NCI-H1105 (cell line): ENCODE results near the gene PRKCD.

ENCODE experiments used
- DNase-seq: peaks from one replicate; lab custom pipeline; 2025; lab: John Stamatoyannopoulos, UW

The PRKCD gene

DNA sequence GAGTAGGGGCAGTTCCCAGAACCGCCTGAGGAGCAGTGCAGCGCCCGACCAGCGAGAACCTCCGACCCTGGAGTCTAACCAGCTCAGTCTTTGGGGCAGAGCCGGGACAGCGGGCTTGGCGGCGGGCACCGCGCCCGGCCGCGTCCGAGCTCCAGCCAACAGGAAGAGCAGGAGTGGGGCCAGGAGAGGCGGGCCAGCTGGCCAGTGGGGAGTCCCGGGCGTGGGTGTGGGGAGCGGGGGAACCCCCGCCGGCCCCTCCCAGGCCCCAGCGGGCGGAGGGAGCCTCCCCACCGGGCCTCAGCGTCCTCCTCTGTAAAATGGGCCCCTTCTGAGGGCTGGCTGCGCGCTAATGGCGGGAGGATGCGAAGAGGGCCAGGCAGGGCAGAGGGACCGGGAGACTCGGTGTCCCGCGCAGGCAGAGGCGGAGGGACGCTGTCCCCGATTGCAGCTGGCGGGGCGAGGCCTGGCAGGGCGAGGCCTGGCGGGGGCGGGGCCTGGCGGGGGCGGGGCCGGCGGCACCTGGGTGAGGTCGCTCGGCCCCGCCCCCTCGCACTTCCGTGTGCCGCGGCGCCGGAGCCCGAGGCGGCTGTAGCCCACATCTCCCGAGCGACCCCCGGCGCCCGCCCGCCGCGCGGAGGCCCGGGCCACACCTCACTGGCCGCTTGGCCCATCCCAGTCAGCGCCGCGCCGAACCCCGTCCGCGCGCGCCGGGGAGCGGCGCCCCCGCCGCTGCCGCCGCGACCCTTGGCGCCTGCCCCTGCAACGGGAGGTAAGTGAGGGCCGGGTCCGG is at the start of gene PRKCD:
Gene PRKCD, plus strand, starts transcription at position 550 of the 790 bp plus-strand sequence. CDS start 17,214 bp downstream, outside the sequence.
- DNase-seq = peak; percentile 52

DNA sequence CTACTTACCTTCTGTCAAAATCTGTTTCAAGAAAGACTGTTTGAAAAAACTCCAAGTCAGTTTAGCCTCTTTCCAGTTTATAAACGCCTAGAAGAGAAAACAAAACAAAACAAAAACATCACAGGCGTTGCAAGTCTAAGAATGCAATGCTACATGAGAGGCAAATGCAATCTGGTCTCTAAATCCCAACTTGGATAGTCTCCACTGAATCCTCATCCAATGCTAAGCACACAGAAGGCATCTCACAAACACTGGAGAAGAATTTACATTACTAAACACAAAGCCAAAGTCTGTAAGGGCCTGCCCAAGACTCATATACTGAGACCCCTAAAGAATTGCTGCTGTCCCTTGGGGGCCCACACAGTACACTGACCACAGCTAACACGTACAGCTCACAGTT is 49.2 kb upstream of the PRKCD start:
- no peak for DNase-seq

DNA sequence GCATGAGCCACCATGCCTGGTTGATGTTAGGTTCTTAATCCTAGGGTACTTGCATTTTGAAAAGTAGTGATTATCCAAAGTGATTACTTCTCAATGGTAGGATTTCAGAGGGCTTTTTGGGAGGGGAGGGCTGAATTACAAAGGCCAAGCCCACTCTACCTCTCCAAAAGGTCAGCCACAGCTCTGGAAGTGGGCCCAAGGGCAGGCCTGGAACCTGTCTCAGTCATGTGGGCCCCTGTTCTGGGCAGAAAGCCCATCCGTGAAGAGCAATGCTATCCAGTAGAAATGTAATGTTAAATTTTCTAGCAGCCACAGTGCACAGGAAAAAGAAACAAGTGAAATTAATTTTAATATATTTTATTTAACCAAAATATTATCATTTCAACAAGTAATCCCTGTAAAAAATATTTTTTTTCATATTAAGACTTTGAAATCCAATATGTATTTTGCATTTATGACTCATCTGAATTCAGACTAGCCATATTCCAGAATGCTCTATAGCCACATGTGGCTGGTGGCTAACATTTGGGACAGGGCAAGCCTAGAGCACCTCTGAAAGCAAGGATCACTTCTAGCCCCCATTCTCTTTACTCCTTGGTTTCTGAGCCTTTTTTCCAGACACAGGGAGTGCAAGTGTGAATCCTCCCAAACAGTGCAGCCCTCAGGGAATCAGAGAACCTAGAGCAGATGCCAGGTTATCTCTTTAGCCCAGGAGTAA is 47.6 kb upstream of the PRKCD start:
- no peak for DNase-seq

DNA sequence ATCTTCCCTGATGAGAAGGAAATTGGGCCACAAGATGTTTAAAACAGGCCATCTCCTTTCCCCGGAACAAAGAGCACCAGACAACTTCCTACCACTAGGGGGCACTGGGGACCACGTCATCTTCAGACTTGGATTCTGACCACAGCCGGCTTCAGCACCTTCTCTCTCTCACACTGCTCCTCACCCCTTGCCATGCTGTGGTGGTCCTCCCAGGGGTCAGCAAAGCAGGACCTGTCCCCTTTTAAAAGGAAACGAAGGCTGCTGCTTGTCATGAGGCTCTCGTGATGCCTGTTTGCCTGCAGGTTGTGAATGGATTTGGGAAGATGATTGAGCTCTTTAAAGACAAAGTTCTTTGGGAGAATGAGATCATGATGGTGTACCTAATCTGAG is 47.0 kb upstream of the PRKCD start:
- DNase-seq = peak; percentile 24

DNA sequence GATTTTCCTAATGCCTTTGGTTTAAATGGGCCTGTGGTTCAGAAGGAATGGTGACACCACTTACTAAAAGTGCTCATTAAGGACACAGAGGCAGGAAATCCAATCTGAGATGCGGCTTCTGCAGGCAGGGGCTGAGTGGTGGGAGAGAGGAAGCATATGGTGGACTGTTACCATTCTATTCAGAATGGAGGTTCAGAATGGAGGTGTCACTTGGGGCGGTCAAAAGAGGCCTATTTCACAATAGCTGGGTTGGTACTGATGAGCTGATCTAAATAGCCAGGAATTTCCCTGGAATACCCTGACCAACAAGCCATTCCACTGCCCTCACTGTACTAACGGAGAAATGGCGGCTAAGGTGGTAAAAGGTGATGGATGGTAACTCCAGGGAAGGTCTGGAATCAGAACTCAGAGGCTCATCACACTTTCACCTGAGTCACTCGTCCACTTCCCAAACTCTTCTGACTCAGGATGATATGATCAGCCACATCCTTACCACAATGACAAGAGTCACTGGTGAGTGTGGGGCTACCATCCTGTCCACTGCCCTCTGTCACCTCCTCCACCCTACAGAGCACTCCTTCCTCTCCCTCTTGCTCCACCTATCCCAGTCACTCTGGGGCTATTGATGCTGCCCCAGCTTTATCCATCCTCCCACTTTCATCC is 46.5 kb upstream of the PRKCD start:
- no peak for DNase-seq

DNA sequence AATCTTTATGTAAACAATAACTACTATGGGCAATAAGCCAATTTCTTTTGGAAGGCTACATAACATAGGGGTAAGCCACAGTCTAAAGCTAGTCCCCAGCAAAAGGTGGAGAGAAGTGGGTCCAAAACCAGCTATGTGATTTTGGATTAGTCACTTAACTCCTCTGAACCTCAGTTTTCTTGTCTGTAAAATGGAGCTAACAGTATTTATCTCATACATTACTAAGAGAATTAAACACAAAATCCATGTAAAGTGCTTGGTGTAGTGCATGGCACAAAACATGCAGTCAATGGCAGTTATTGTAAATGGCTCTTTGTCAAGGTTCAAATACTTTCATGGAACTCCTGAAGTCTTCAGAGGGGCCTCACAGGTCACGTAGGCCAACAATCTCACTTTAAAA is 44.1 kb upstream of the PRKCD start:
- DNase-seq = no peak

DNA sequence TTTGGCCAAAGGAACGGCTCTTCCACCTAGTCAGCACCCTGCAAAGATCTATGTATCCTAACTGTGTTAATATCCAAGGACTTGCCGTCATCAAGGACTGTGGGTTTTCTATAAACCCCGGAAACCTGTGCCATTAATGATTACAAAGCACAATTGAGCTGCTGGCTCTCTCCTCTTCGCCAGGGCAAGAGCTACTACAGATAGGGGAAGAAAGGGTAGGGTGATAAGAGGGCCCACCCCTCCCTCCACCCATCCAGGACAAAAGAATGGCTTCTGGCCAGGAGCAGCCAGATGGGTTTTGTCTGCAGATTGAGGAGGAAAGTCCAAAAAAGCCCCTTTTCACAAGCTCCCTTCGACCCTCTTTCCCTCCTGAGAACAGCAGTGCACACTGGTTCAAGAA is 40.7 kb upstream of the PRKCD start:
- no peak for DNase-seq

DNA sequence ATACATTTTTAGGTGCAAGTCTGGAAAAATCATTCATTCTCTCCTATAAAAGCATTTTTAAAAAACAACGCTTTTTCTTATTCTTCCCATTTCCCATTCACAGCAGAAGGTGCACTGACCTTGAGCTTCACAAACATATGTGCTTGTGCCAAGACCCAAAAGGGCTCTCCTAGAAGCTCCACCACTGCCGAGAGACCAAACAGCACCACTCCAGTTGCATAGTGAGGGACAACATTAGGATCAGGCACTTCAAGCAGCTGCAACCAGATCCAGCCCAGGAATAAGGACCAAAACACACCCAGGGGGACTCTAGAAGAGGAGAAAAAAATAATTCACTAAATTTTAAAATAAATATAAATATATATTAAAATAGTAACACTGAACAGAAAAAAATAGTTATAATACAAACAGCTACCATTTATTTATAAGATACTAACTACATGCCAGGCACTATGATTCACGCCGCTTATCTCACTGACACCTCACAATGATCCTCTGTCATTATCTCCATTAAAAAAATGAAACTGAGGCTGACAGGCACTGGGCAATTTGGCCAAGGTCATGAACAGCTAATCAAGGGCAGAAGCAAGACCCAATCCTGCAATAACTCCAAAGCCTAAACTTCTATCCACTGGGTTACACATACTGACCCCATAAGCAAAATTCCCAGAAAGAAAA is 38.6 kb upstream of the PRKCD start:
- DNase-seq = no peak

DNA sequence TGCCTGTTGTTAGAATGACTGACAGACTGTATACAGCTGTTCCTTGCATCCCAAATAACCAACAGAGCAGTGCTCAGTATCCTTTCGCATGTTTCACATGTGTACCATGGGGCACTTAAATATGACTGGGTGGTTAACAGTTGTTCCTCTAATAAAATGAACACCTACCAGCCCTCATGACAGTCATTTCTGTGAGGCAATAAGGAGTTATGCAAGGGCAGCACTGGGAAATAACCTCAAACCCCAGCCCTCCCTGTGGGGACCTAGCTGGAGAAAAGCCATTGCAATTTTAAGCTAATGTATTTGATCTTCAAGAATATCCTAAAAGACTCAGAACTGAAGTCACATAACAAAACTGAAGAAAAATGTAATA is 38.1 kb upstream of the PRKCD start:
- no peak for DNase-seq

DNA sequence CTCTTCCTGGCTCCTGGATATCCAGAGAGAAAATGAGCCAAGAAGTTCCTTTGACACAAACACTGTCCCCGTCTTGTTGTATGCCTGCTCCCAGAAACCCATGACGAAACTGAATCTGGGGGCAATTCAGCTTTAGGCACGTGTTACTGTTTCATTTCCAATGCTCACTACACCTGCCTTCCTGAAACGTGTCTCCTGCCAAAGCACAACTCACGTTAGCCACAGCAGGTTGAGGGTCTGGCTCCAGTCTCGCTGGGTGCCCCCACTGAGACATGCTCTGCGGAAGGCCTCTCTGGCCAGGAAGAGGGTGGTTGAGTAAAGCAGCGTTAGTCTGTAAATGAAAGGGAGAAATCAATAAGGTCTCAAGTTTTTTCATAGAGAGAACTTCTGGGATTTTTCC is 37.5 kb upstream of the PRKCD start:
- no peak for DNase-seq

DNA sequence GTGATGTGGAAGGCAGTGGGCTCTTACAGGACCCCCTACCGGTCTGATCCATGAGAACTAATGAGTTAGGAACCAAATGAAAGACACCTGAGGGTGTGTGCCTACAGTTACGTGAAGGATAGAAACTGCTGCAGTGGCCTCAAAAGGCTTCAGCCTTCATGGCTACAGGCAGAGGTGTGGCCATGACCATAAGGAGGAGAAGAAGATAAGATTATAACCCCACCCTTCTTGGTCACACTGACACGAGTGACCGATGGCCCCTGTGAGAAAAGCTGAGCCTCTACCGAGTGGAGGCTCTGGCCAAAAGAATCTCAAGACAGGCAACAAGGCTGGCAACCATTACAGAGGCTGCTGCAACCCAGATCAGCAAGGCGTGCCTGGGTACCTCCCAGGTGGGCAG is 37.1 kb upstream of the PRKCD start:
- DNase-seq = no peak

DNA sequence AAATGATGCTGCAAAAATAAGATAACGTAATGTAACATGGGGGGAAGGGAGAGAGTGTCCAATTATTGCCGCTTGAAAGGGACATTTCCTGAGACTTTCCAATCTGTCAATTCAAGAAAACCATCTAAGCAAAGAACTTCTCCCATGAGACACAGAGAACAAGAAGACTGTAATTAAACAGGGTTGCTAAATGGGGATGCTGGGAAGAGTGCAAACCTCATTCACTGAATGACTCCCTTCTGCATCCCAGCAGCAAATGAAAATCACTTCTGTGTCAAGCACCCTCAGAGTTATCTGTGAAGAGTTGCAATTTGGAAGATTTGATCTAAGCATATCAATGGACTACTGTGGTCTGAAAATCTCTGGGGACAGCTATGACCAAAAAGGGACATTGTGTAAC is 34.4 kb upstream of the PRKCD start:
- no peak for DNase-seq

DNA sequence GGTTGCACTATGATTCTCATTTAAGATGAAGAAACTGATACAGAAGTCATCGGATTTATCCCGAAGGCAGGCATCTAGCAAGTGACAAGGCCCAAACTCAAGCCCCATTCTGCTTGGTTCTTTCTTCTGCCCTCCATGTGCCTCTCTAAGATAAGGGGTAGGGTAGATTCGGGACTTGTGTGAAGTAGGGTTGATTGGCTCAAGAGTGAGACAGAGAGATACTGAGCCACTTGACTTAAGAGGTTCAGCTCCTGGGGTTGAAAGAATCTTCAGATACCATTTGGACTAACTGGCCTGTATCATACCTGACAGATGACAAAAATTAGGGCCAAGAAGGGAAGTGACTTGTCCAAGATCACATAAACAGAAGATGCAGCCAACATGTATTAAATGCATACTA is 31.7 kb upstream of the PRKCD start:
- DNase-seq = no peak

DNA sequence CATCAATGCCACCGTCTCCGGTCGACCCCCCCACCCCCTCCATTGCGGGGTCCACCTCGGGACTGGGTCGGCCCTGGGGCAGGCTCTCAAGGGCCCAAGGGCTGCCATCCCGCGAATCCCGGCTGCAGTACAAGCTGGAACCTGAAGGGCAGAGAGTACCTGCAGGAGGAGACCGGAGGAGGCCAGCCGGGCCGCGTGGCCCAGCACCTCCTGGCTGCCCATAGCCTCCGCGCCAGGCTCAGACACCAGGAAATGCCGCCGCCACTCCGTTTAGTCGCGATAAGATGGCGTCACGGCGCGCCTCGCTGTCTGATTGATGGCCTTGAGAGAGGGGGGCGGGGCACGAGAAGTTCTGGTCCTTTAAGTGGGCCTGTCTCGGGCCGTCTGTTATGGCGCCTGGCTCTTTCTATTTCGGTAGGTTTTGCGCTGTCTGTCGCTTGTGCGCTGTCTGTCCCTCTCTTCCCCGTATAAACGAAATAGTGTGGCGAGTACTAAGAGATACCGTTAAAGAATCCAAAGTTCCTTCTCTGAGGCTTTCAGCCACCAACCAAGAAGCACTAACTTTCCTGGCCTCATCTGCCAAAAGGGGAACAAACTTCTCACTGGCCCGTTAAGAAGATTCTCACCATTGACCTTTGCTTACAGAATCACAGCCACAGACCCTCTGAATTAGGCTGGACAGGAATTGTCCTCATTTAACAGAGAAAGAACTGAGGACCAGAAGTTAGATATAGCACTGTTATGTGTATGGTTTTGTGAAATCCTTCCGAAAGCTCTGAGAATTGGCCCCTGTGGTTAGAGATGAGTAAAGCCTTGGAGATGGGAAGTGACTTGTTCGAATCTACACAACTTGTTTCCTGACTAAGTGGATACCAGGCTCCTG is 30.6 kb upstream of the PRKCD start, which contains the start of gene RFT1:
Gene RFT1, minus strand, starts transcription at position 257 of the 883 bp plus-strand sequence. Its CDS starts 35 bp downstream, at position 222.
- DNase-seq = peak; percentile 76

DNA sequence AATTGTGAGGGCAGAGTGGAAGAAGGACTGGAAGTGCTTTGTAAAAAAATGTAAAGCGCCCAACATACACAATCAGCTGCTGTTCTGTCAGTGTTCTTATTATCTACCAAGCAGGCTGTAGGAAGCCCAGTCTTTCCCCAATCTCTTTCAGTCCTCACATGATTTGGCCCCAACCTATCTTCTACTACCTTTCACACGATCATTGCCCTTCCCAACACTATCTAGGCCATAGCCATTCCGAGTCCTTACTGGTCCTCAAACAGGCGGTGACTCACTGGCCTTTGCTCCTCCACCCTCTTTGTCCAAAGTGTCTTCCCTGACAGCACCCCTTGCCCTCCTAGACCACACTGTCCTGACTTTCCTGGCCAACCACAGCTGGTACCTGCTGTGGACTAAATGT is 29.9 kb upstream of the PRKCD start:
- DNase-seq = no peak

DNA sequence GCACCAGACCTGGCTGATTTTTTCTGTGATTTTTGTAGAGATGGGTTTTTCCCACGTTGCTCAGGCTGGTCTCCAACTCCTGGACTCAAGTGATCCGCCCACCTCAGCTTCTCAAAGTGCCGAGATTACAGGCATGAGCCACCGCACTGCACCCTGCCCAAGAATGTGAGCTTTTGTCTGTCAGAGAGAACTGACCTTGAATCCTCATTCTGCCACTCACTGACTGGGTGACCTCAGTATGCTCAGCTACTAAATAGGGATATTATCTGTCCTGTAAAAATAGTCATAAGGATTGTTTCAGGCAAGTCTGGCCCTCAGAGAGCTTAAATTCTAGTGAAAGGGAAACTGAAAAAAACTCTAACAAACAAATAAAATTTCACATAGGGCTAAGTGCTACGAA is 28.7 kb upstream of the PRKCD start:
- DNase-seq = no peak

DNA sequence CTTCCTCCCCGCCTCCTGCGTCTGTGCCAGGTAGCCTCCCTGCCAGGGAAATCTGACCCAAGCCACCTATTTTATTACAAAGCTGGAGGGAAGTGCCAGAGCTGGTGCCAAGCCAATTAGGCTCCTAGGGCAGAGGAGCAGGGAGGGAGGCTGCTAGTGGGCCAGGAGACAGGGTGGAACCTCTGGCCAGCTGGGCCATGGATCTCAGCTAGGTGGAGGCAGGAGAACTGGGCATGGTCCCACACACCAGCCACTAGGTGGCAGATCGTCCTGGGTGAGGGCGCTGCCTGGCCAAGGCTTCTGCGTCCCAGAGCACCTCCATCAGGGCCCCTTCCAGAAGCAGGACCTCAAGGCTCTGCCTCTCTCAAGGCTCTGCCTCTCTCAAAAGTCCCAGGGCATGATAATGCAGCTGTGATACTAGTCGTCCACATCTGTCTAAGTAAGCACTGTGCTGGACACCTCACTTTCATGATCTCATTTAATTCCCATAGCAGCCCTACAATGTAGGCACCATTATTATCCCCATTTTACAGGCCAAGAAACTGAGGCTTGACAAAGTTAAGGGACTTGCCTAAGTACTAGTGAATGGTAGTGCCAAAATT is 26.3 kb upstream of the PRKCD start:
- peak; percentile 1 for DNase-seq

DNA sequence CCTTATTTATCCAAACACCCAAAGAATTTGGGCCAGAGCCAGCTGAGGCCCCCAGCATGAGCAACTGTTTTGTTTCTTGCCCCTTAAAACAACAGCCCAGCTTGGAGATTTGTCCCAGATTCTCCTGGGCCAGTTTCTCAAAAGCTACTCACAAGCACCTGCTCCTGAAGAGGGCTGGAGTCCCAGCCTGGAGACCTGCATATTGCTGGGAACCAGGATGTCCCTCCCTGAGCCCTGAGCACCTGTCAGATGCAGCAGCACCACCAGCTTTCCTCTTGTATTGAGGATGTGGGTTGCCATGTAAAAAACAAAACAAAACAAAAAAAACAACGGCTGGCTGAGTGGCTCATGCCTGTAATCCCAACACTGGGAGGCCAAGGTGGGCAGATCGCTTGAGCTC is 23.8 kb upstream of the PRKCD start:
- no peak for DNase-seq

DNA sequence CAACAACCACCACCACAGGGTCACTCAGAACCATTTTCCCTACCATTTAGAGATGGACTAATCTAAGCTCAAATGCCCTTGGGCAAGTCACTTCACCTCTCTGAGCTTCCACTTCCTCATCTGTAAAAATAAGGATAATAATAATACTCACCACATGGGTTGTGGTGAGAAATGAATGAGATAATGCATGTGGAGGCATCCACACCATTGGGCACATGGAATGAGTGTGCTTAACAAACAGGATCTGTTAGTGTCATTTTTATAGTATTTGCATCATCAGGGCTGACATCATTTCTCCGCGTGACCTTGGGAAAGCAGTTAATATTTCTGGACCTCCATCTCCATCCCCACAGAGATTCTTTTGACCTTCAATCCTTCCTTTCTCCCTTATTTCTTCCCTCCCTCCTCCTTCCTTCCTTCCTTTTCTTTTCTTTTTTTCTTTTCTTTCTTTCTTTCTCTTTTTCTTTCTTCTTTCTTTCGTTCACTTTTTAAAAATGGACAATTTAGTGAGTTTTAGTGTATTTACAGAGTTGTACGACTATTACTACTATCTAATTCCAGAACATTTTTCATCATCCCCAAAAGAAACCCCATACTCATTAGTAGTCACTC is 23.1 kb upstream of the PRKCD start:
- no peak for DNase-seq
